Liver (tissue), 9 donors: ENCODE data around the gene ZCCHC14. TPM values are rescaled to one million over a fixed set of nuclear protein-coding genes. Genes with fewer than 3 reads are reported as not detected.

Experiments
- DNase-seq: peaks from one replicate; pipeline ENCODE4 v3.0.0-alpha.2; 2017; ENCODE audit warnings: low spot score
- H3K27ac ChIP-seq, 2 donors: one replicate each; pipeline ENCODE4 v1.7.0; 2013; ENCODE audit warnings: inconsistent platforms in 2 of 2, low read length in 2 of 2, control low read depth in 1 of 2, low read depth in 1 of 2, mild to moderate bottlenecking in 1 of 2
- H3K27me3 ChIP-seq, 4 donors: one replicate each; pipeline versions ENCODE4 v1.6.1 to v1.7.0; 2013; ENCODE audit warnings: low read length in 3 of 4, inconsistent platforms in 1 of 4, mild to moderate bottlenecking in 1 of 4, moderate library complexity in 1 of 4; ENCODE audit not compliant: control insufficient read depth in 4 of 4, insufficient read depth in 4 of 4
- H3K36me3 ChIP-seq, 4 donors: one replicate each; pipeline versions ENCODE4 v1.6.1 to v1.7.0; 2013; ENCODE audit warnings: low read length in 3 of 4, mild to moderate bottlenecking in 3 of 4, low read depth in 1 of 4, moderate library complexity in 1 of 4; ENCODE audit not compliant: control insufficient read depth in 4 of 4, insufficient read depth in 3 of 4
- H3K4me1 ChIP-seq, 4 donors: one replicate each; pipeline versions ENCODE4 v1.6.1 to v1.7.0; 2013; ENCODE audit warnings: low read length in 3 of 4, mild to moderate bottlenecking in 3 of 4, moderate library complexity in 1 of 4; ENCODE audit not compliant: control insufficient read depth in 4 of 4, insufficient read depth in 4 of 4
- H3K4me3 ChIP-seq, 3 donors: one replicate each; pipeline versions ENCODE4 v1.6.1 to v1.7.0; 2013; ENCODE audit warnings: low read length in 3 of 3, control low read depth in 1 of 3, low read depth in 1 of 3, mild to moderate bottlenecking in 1 of 3
- H3K9ac ChIP-seq, 2 donors: one replicate each; pipeline ENCODE4 v1.7.0; 2013; ENCODE audit warnings: low read length in 2 of 2, mild to moderate bottlenecking in 2 of 2, moderate library complexity in 2 of 2, control low read depth in 1 of 2, low read depth in 1 of 2
- H3K9me3 ChIP-seq, 4 donors: one replicate each; pipeline versions ENCODE4 v1.6.1 to v1.7.0; 2013; ENCODE audit warnings: low read length in 3 of 4; ENCODE audit not compliant: control insufficient read depth in 4 of 4
- CTCF ChIP-seq: fragments of 150-350 bp; IDR thresholded peaks from 2 replicates; pipeline ENCODE4 v1.5.1; 2017; ENCODE audit warnings: improper control_type of control experiment, low read depth, low read length; ENCODE audit not compliant: missing input control
- EGR1 ChIP-seq, 2 donors: IDR thresholded peaks; 2 replicates each; pipeline ENCODE4 v1.6.1; 2016 to 2018; ENCODE audit warnings: antibody characterized with exemption in 2 of 2, low read depth in 2 of 2
- FOXA2 ChIP-seq: IDR thresholded peaks from 2 replicates; pipeline ENCODE4 v1.6.1; 2016; ENCODE audit warnings: antibody characterized with exemption
- GABPA ChIP-seq, 2 donors: IDR thresholded peaks in 1 of 2; conservative IDR thresholded peaks in 1 of 2; 2 replicates each; pipeline ENCODE4 v1.6.1; 2016; ENCODE audit warnings: antibody characterized with exemption in 2 of 2, mild to moderate bottlenecking in 1 of 2, moderate library complexity in 1 of 2
- HNF4A ChIP-seq, 2 donors: conservative IDR thresholded peaks; 2 replicates each; pipeline ENCODE4 v1.6.1; 2016; ENCODE audit warnings: antibody characterized with exemption in 2 of 2, mild to moderate bottlenecking in 2 of 2
- HNF4G ChIP-seq: IDR thresholded peaks from 2 replicates; pipeline ENCODE4 v1.6.1; 2016; ENCODE audit warnings: antibody characterized with exemption
- JUND ChIP-seq, 2 donors: IDR thresholded peaks; 2 replicates each; pipeline ENCODE4 v1.6.1; 2016; ENCODE audit warnings: antibody characterized with exemption in 2 of 2
- MAX ChIP-seq: IDR thresholded peaks from 2 replicates; pipeline ENCODE4 v1.6.1; 2016; ENCODE audit warnings: antibody characterized with exemption
- NR2F2 ChIP-seq: IDR thresholded peaks from 2 replicates; pipeline ENCODE4 v1.6.1; 2016; ENCODE audit warnings: antibody characterized with exemption
- RAD21 ChIP-seq, 2 donors: IDR thresholded peaks; 2 replicates each; pipeline ENCODE4 v1.6.1; 2016; ENCODE audit warnings: antibody characterized with exemption in 2 of 2, mild to moderate bottlenecking in 2 of 2
- REST ChIP-seq: IDR thresholded peaks from 2 replicates; pipeline ENCODE4 v1.6.1; 2016; ENCODE audit warnings: antibody characterized with exemption, mild to moderate bottlenecking
- RXRA ChIP-seq, 2 donors: IDR thresholded peaks; 2 replicates each; pipeline ENCODE4 v1.6.1; 2017 to 2018; ENCODE audit warnings: antibody characterized with exemption in 2 of 2, mild to moderate bottlenecking in 1 of 2
- SP1 ChIP-seq: IDR thresholded peaks from 2 replicates; pipeline ENCODE4 v1.6.1; 2018; ENCODE audit warnings: antibody characterized with exemption, mild to moderate bottlenecking
- TAF1 ChIP-seq: conservative IDR thresholded peaks from 2 replicates; pipeline ENCODE4 v1.6.1; 2016; ENCODE audit warnings: antibody characterized with exemption, mild to moderate bottlenecking
- YY1 ChIP-seq: IDR thresholded peaks from 2 replicates; pipeline ENCODE4 v1.6.1; 2016; ENCODE audit warnings: antibody characterized with exemption, mild to moderate bottlenecking
- ZBTB33 ChIP-seq: IDR thresholded peaks from 2 replicates; pipeline ENCODE4 v1.6.1; 2016; ENCODE audit warnings: antibody characterized with exemption
- WGBS: extraction: QIAGEN DNeasy Blood & Tissue Kit; methylation state at CpG from one replicate; pipeline ENCODE4 v1.1.7; 2013; 5-methylcytosine and 5-hydroxymethylcytosine counted together
- polyA plus RNA-seq, 2 donors: library from polyadenylated mRNA; stranded (reverse) in 1 of 2; unstranded in 1 of 2; fragments of 200-250 nt in 1 of 2; fragments of >200 nt in 1 of 2; fragmentation: Nextera tagmentation in 1 of 2; extraction: Ambion mirVana in 1 of 2; gene quantifications; one replicate each; pipeline versions ENCODE4 v1.2.1 to v1.2.3, GENCODE V29; 2013 to 2015
- total RNA-seq, 2 donors: library from RNA; depleted of rRNA; stranded (reverse); fragments of >200 nt; gene quantifications; one replicate each; pipeline ENCODE4 v1.2.3, GENCODE V29; 2014
- donor health status: healthy.
- donor health status: healthy.
- donor health status: healthy.
- donor health status: healthy.
- donor health status: healthy.

Gene ZCCHC14
- total and polyA plus RNA-seq, 4 donors = 6.3 to 21.7 (median 8.0) TPM

- Histone ChIP-seq H3K9me3 (no peaks in the 10 kb centered on the region), H3K36me3 (no peaks in the 10 kb centered on the region), H3K9ac (no peak overlapping the region), H3K27me3 (no peaks in the 10 kb centered on the region), H3K27ac (peak overlapping the region; percentile 13 to 48), H3K4me1 (peaks cover 5 to 35% (median 26%) of the 10 kb centered on the region in 4 donors), H3K4me3 (no peak overlapping the region)
- no peak for DNase-seq
- 59% methylated on average over 9 of the region's 9 CpGs for WGBS
- TF ChIP-seq SP1 (no peak), HNF4A (conservative IDR thresholded peaks at IDR 0.05) (peak; percentile 31 to 68), RAD21 (IDR thresholded peaks at IDR 0.05) (peak in 1 of 2 donors; percentile 6), HNF4G (no peak), FOXA2 (no peak), JUND (IDR thresholded peaks at IDR 0.05) (no peak), YY1 (no peak), MAX (no peak)
These were observed 117.2 kb downstream of the ZCCHC14 start for GRCh38 chr16:87375426-87376135.

GRCh38 chr16:87374313-87374712 is 118.5 kb downstream of the ZCCHC14 start:
- Histone ChIP-seq H3K9ac (no peak overlapping the region), H3K27me3 (no peaks in the 10 kb centered on the region), H3K4me1 (peaks cover 2 to 30% (median 16%) of the 10 kb centered on the region in 4 donors), H3K4me3 (no peak overlapping the region), H3K36me3 (no peaks in the 10 kb centered on the region), H3K9me3 (no peaks in the 10 kb centered on the region), H3K27ac (no peak overlapping the region)
- 96% methylated on average over 13 of the region's 13 CpGs for WGBS
- no peak for DNase-seq
- no peak for TF ChIP-seq YY1
- no peak for TF ChIP-seq RAD21 (IDR thresholded peaks at IDR 0.05)
- no peak for TF ChIP-seq NR2F2
- TF ChIP-seq RXRA (IDR thresholded peaks at IDR 0.05) = no peak
- no peak for TF ChIP-seq ZBTB33
- TF ChIP-seq EGR1 (IDR thresholded peaks at IDR 0.05; ENCODE audit: low read depth in 2 of 2) = no peak
- TF ChIP-seq TAF1 = no peak
- TF ChIP-seq HNF4G = no peak
- TF ChIP-seq REST = no peak
- TF ChIP-seq MAX = no peak
- TF ChIP-seq CTCF = no peak
- TF ChIP-seq FOXA2 = no peak
- TF ChIP-seq GABPA (IDR thresholded peaks at IDR 0.05 in 1 of 2, conservative IDR thresholded peaks at IDR 0.05 in 1 of 2) = no peak
- TF ChIP-seq HNF4A (conservative IDR thresholded peaks at IDR 0.05) = no peak
